OCI-LY3 (cell line): ENCODE measurements around the gene PLPPR3.

ENCODE experiments used
- H2AFZ ChIP-seq: fragments of 200-600, 300-600 bp; shearing (Covaris generic); 2 replicates; pipeline ENCODE4 v1.6.0; 2014; ENCODE audit warnings: antibody characterized with exemption, low read depth, low read length
- H3K27ac ChIP-seq: fragments of 200-600, 300-600 bp; sonication (generic); 2 replicates; pipeline ENCODE4 v1.5.1; 2014; ENCODE audit warnings: mild to moderate bottlenecking, low read length, moderate library complexity, mixed read lengths
- H3K27me3 ChIP-seq: fragments of 200-600, 300-600 bp; sonication (generic); 2 replicates; pipeline ENCODE4 v1.6.1; 2014; ENCODE audit warnings: low read depth, low read length, mixed read lengths
- H3K36me3 ChIP-seq: fragments of 200-600, 300-600 bp; sonication (generic); replicated peaks from 2 replicates; pipeline ENCODE3; 2014; ENCODE audit warnings: low read depth, low read length, mixed read lengths
- H3K4me1 ChIP-seq: fragments of 300-600, 200-600 bp; sonication (generic); 2 replicates; pipeline ENCODE4 v1.6.1; 2014; ENCODE audit warnings: low read length, mixed read lengths
- H3K4me2 ChIP-seq: fragments of 200-600, 300-600 bp; sonication (generic); 2 replicates; pipeline ENCODE4 v1.6.1; 2014; ENCODE audit warnings: low read length, mixed read lengths
- H3K4me3 ChIP-seq: fragments of 300-600, 200-600 bp; sonication (generic); 2 replicates; pipeline ENCODE4 v1.5.1; 2014; ENCODE audit warnings: antibody characterized with exemption, mild to moderate bottlenecking, low read length, moderate library complexity
- H3K79me2 ChIP-seq: fragments of 300-600, 200-600 bp; shearing (Covaris generic); 2 replicates; pipeline ENCODE4 v1.6.1; 2014; ENCODE audit warnings: mild to moderate bottlenecking, low read length, mixed read lengths
- H3K9ac ChIP-seq: fragments of 300-600, 200-600 bp; shearing (Covaris generic); 2 replicates; pipeline ENCODE4 v1.6.0; 2014; ENCODE audit warnings: mild to moderate bottlenecking, low read length, moderate library complexity
- H3K9me3 ChIP-seq: fragments of 200-600, 300-600 bp; shearing (Covaris generic); 2 replicates; pipeline ENCODE4 v1.6.1; 2014; ENCODE audit warnings: low read length, mixed read lengths; ENCODE audit not compliant: insufficient read depth
- H4K20me1 ChIP-seq: fragments of 200-600, 300-600 bp; sonication (generic); 2 replicates; pipeline ENCODE4 v1.6.1; 2016; ENCODE audit warnings: low read length, mixed read lengths; ENCODE audit not compliant: insufficient read depth
- CTCF ChIP-seq: fragments of 200-600, 300-600 bp; sonication (generic); IDR thresholded peaks from 2 replicates; pipeline ENCODE4 v1.5.1; 2014; ENCODE audit warnings: antibody characterized with exemption, low read length, low read depth
- EZH2phosphoT487 ChIP-seq: fragments of 200-600 bp; shearing (Covaris generic); IDR thresholded peaks from 2 replicates; pipeline ENCODE4 v1.6.1; 2018; ENCODE audit warnings: antibody characterized with exemption, mixed run types, low read depth

PLPPR3 gene

GRCh38 chr19:853014-853585, 31.3 kb upstream of the PLPPR3 start:
- Histone ChIP-seq H2AFZ (no peak overlapping the region), H3K79me2 (no peaks in the 10 kb centered on the region), H4K20me1 (no peaks in the 10 kb centered on the region), H3K27me3 (peaks cover 15% of the 10 kb centered on the region; the same call in 1 of the 2 replicates), H3K4me1 (no peaks in the 10 kb centered on the region; the same call in 1 of the 2 replicates), H3K9me3 (no peaks in the 10 kb centered on the region), H3K9ac (no peak overlapping the region), H3K4me3 (no peak overlapping the region), H3K27ac (no peak overlapping the region), H3K36me3 (no peaks in the 10 kb centered on the region), H3K4me2 (no peak overlapping the region)
- no peak for TF ChIP-seq EZH2phosphoT487
- TF ChIP-seq CTCF = no peak

GRCh38 chr19:852136-853013, 30.6 kb upstream of the PLPPR3 start, which contains the start of gene ELANE:
ELANE (plus strand) TSS chr19:852303; CDS start chr19:852329, 26 bp downstream.
- Histone ChIP-seq H3K9ac (no peak within 1 kb of the TSS), H3K4me3 (no peak within 1 kb of the TSS), H3K27ac (no peak within 1 kb of the TSS), H3K4me2 (no peak within 1 kb of the TSS), H4K20me1 (no peaks in the 10 kb centered on the region), H2AFZ (no peak within 1 kb of the TSS), H3K79me2 (no peaks in the 10 kb centered on the region), H3K36me3 (no peaks in the 10 kb centered on the region), H3K9me3 (no peaks in the 10 kb centered on the region), H3K4me1 (no peaks in the 10 kb centered on the region; the same call in 1 of the 2 replicates), H3K27me3 (peaks cover 21% of the 10 kb centered on the region; the same call in 1 of the 2 replicates)
- no peak for TF ChIP-seq EZH2phosphoT487
- TF ChIP-seq CTCF = no peak

GRCh38 chr19:850979-851335, 29.2 kb upstream of the PLPPR3 start:
- no peak overlapping the region for H3K27ac ChIP-seq
- H3K27me3 ChIP-seq = peaks cover 21% of the 10 kb centered on the region; the same call in 1 of the 2 replicates

More at GRCh38 chr19:850979-851335, 29.2 kb upstream of the PLPPR3 start:
- TF ChIP-seq EZH2phosphoT487 (no peak), CTCF (no peak)
- Histone ChIP-seq H3K4me1 (peaks cover 2% of the 10 kb centered on the region; the same call in 1 of the 2 replicates), H4K20me1 (no peaks in the 10 kb centered on the region), H2AFZ (no peak overlapping the region), H3K4me3 (no peak overlapping the region), H3K9me3 (no peaks in the 10 kb centered on the region), H3K36me3 (no peaks in the 10 kb centered on the region), H3K9ac (no peak overlapping the region), H3K4me2 (no peak overlapping the region), H3K79me2 (no peaks in the 10 kb centered on the region)
